SK-N-SH (cell line): ENCODE measurements around the gene AOAH. TPM values are rescaled to one million over a fixed set of nuclear protein-coding genes. Genes with fewer than 3 reads are reported as not detected.

ENCODE experiments used
- CTCF ChIA-PET: fragments of 300-600, 350-600 bp; formaldehyde crosslinking; extraction: SDS; loops from one replicate; lab custom pipeline; 2021; lab: Yijun Ruan, JAX
- POLR2A ChIA-PET: fragments of 350-600 bp; sonication (Branson Sonifier 250); formaldehyde crosslinking; extraction: SDS; loops from one replicate; lab custom pipeline; 2020; ENCODE audit warnings: antibody characterized with exemption, inconsistent platforms; lab: Yijun Ruan, JAX
- DNase-seq: peaks from one replicate; pipeline ENCODE4 v3.0.0; 2012
- H2AFZ ChIP-seq: fragments of 200-600 bp; sonication (generic); 2 replicates; pipeline ENCODE4 v1.8.1; 2016; ENCODE audit warnings: antibody characterized with exemption, mild to moderate bottlenecking, low read depth
- H3F3A ChIP-seq: fragments of 200-600 bp; sonication (generic); replicated peaks from 2 replicates; pipeline ENCODE3; 2016; ENCODE audit warnings: antibody characterized with exemption, mild to moderate bottlenecking; ENCODE audit not compliant: insufficient read depth
- H3K27ac ChIP-seq, 2 experiments: fragments of 200-500 bp in 1 of 2; fragments of 200-600 bp in 1 of 2; sonication (Bioruptor generic) in 1 of 2; sonication (generic), shearing (Covaris generic) in 1 of 2; 2 replicates each; pipeline versions ENCODE4 v1.5.1 to v1.6.1; 2014 to 2016; ENCODE audit warnings: low read depth in 2 of 2, inconsistent platforms in 1 of 2, low read length in 1 of 2, mild to moderate bottlenecking in 1 of 2, mixed read lengths in 1 of 2
- H3K27me3 ChIP-seq: fragments of 200-600 bp; sonication (generic), shearing (Covaris generic); 2 replicates; pipeline ENCODE4 v1.6.1; 2016; ENCODE audit warnings: mixed run types; ENCODE audit not compliant: insufficient read depth
- H3K36me3 ChIP-seq, 2 experiments: fragments of 200-500 bp in 1 of 2; fragments of 200-600 bp in 1 of 2; sonication (Bioruptor generic) in 1 of 2; sonication (generic) in 1 of 2; replicated peaks in 1 of 2; 2 replicates each; pipeline versions ENCODE3 to v1.5.1; 2014 to 2016; ENCODE audit warnings: low read length in 1 of 2, mild to moderate bottlenecking in 1 of 2; ENCODE audit not compliant: insufficient read depth in 2 of 2, control insufficient read depth in 1 of 2
- H3K4me1 ChIP-seq, 2 experiments: fragments of 200-500 bp in 1 of 2; fragments of 200-600 bp in 1 of 2; sonication (Bioruptor generic) in 1 of 2; sonication (generic), shearing (Covaris generic) in 1 of 2; 2 replicates each; pipeline versions ENCODE4 v1.5.1 to v1.6.1; 2014 to 2016; ENCODE audit warnings: low read depth in 1 of 2, low read length in 1 of 2, mixed run types in 1 of 2; ENCODE audit not compliant: insufficient read depth in 2 of 2, control insufficient read depth in 1 of 2
- H3K4me2 ChIP-seq: fragments of 200-600 bp; sonication (generic), shearing (Covaris generic); 2 replicates; pipeline ENCODE4 v1.6.1; 2017; ENCODE audit warnings: mixed run types
- H3K4me3 ChIP-seq, 2 experiments: fragments of 200-500 bp in 1 of 2; fragments of 200-600 bp in 1 of 2; sonication (Bioruptor generic) in 1 of 2; sonication (generic), shearing (Covaris generic) in 1 of 2; 2 replicates each; pipeline versions ENCODE4 v1.5.1 to v1.8.1; 2014 to 2016; ENCODE audit warnings: low read depth in 2 of 2, inconsistent platforms in 1 of 2, low read length in 1 of 2, mild to moderate bottlenecking in 1 of 2, mixed read lengths in 1 of 2, moderate library complexity in 1 of 2
- H3K79me2 ChIP-seq: fragments of 200-600 bp; sonication (generic); 2 replicates; pipeline ENCODE4 v1.8.1; 2017; ENCODE audit warnings: mild to moderate bottlenecking; ENCODE audit not compliant: insufficient read depth
- H3K9ac ChIP-seq: fragments of 200-600 bp; sonication (generic); 2 replicates; pipeline ENCODE4 v1.6.1; 2017; ENCODE audit warnings: mixed run types
- H3K9me2 ChIP-seq: fragments of 200-600 bp; sonication (generic); 2 replicates; pipeline ENCODE4 v1.6.1; 2017; ENCODE audit warnings: mixed run types
- H3K9me3 ChIP-seq: fragments of 200-600 bp; sonication (generic); 2 replicates; pipeline ENCODE4 v1.6.1; 2017; ENCODE audit warnings: mixed run types, mild to moderate bottlenecking, moderate library complexity
- H4K20me1 ChIP-seq: fragments of 200-600 bp; sonication (generic); 2 replicates; pipeline ENCODE4 v1.6.1; 2017; ENCODE audit warnings: mild to moderate bottlenecking, mixed run types; ENCODE audit not compliant: insufficient read depth
- ELF1 ChIP-seq: IDR thresholded peaks from 2 replicates; pipeline ENCODE4 v1.4.0; 2012
- FOXM1 ChIP-seq: IDR thresholded peaks from 2 replicates; pipeline ENCODE4 v1.4.0; 2012; ENCODE audit warnings: low read depth, mild to moderate bottlenecking
- GABPA ChIP-seq: IDR thresholded peaks from 2 replicates; pipeline ENCODE4 v1.4.0; 2012; ENCODE audit warnings: low read depth, mild to moderate bottlenecking
- GATA2 ChIP-seq: sonication (generic); formaldehyde crosslinking; IDR thresholded peaks from 2 replicates; pipeline ENCODE4 v1.5.0; 2020; ENCODE audit warnings: mild to moderate bottlenecking, missing genetic modification reagents
- JUND ChIP-seq: IDR thresholded peaks from 2 replicates; pipeline ENCODE4 v1.4.0; 2012
- MEF2A ChIP-seq: IDR thresholded peaks from 2 replicates; pipeline ENCODE4 v1.4.0; 2012; ENCODE audit warnings: low read depth, borderline replicate concordance
- NRF1 ChIP-seq: IDR thresholded peaks from 2 replicates; pipeline ENCODE4 v1.6.1; 2012; ENCODE audit warnings: low read depth, mild to moderate bottlenecking, low read length
- PBX3 ChIP-seq: IDR thresholded peaks from 2 replicates; pipeline ENCODE4; 2012
- RAD21 ChIP-seq: IDR thresholded peaks from 2 replicates; pipeline ENCODE4 v1.6.1; 2012; ENCODE audit warnings: mild to moderate bottlenecking, low read length
- RFX5 ChIP-seq: IDR thresholded peaks from 2 replicates; pipeline ENCODE4 v1.6.1; 2012; ENCODE audit warnings: mild to moderate bottlenecking, improper control_type of control experiment, low read length
- RXRA ChIP-seq: IDR thresholded peaks from 2 replicates; pipeline ENCODE4 v1.4.0; 2012; ENCODE audit warnings: low read depth, mild to moderate bottlenecking, borderline replicate concordance
- SMC3 ChIP-seq: IDR thresholded peaks from 2 replicates; pipeline ENCODE4 v1.6.1; 2012; ENCODE audit warnings: low read depth, low read length, improper control_type of control experiment
- TCF12 ChIP-seq: IDR thresholded peaks from 2 replicates; pipeline ENCODE4 v1.4.0; 2012
- YY1 ChIP-seq: IDR thresholded peaks from 2 replicates; pipeline ENCODE4 v1.4.0; 2012; ENCODE audit warnings: low read depth, mild to moderate bottlenecking
- WGBS: methylation state at CpG from one replicate; pipeline ENCODE4 v1.1.6; 2017; ENCODE audit warnings: low lambda C conversion rate; 5-methylcytosine and 5-hydroxymethylcytosine counted together
- polyA plus RNA-seq, 3 experiments: library from polyadenylated mRNA; depleted of rRNA; stranded (reverse); fragments of >200 nt; gene quantifications; 2 replicates each; pipeline ENCODE4 v1.2.3, GENCODE V29; 2012
- TF ChIP-seq, protein P1 (sequence below): IDR thresholded peaks from 2 replicates; pipeline ENCODE4 v1.4.0; 2012; ENCODE audit warnings: low read depth, borderline replicate concordance
- TF ChIP-seq, protein P2 (sequence below): fragments of 150-350 bp; IDR thresholded peaks from 2 replicates; pipeline ENCODE4 v1.6.1; 2016; ENCODE audit warnings: mild to moderate bottlenecking, low read depth, low read length
- TF ChIP-seq, protein P3 (sequence below): fragments of 150-350 bp; IDR thresholded peaks from 2 replicates; pipeline ENCODE4 v1.6.1; 2017; ENCODE audit warnings: antibody characterized with exemption, low read length, low read depth, borderline replicate concordance

The AOAH gene
- polyA plus RNA-seq, 1 of the 3 experiments (the other 2 are of a cell fraction) = not detected

DNA sequence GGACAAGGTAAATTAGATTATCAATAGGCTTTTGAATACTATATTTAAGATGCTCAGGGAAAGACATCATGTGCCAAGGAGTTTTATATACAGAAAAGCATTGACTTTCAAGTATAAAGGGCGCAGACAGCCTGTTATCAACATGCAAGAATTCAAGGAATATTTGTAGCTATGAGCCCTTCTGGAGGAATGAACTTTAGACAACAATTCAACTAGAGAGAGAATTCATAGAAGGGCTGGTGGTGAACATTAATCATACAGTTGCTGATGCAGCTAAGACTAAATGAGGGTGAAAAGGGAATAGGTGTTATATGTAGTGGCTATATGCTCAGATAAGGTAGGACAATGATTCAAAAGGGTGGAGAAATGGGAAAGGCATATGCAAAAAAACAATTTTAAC, 41.2 kb downstream of the AOAH start:
- Histone ChIP-seq H2AFZ (no peak overlapping the region), H3K9ac (no peak overlapping the region), H3K27ac (no peak overlapping the region), H3K9me3 (no peaks in the 10 kb centered on the region; the same call in 1 of the 2 replicates), H3K36me3 (no peaks in the 10 kb centered on the region), H4K20me1 (no peaks in the 10 kb centered on the region), H3K4me1 (no peaks in the 10 kb centered on the region; a peak in 1 of 4 replicates), H3F3A (no peaks in the 10 kb centered on the region), H3K9me2 (no peaks in the 10 kb centered on the region), H3K27me3 (no peaks in the 10 kb centered on the region), H3K79me2 (no peaks in the 10 kb centered on the region), H3K4me2 (no peak overlapping the region), H3K4me3 (no peak overlapping the region)
- 64% methylated on average over 1 of the region's 1 CpG for whole genome bisulfite sequencing
- CTCF ChIA-PET = interaction anchor here (0.9 to 6.0 kb wide), 5 partner anchors 11 to 518 kb away, joined by 3 to 50 read pairs (median 8); no protein-coding TSS in a partner anchor
- TF ChIP-seq RXRA (no peak), YY1 (no peak), FOXM1 (no peak), ELF1 (no peak), NRF1 (no peak), SMC3 (no peak), GATA2 (CRISPR knock-in tag) (no peak), TCF12 (no peak), RAD21 (no peak), RFX5 (no peak), GABPA (no peak), PBX3 (no peak), JUND (no peak), MEF2A (no peak)
- TF ChIP-seq, protein P1, sequence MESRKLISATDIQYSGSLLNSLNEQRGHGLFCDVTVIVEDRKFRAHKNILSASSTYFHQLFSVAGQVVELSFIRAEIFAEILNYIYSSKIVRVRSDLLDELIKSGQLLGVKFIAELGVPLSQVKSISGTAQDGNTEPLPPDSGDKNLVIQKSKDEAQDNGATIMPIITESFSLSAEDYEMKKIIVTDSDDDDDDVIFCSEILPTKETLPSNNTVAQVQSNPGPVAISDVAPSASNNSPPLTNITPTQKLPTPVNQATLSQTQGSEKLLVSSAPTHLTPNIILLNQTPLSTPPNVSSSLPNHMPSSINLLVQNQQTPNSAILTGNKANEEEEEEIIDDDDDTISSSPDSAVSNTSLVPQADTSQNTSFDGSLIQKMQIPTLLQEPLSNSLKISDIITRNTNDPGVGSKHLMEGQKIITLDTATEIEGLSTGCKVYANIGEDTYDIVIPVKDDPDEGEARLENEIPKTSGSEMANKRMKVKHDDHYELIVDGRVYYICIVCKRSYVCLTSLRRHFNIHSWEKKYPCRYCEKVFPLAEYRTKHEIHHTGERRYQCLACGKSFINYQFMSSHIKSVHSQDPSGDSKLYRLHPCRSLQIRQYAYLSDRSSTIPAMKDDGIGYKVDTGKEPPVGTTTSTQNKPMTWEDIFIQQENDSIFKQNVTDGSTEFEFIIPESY = no peak
- TF ChIP-seq, protein P2, sequence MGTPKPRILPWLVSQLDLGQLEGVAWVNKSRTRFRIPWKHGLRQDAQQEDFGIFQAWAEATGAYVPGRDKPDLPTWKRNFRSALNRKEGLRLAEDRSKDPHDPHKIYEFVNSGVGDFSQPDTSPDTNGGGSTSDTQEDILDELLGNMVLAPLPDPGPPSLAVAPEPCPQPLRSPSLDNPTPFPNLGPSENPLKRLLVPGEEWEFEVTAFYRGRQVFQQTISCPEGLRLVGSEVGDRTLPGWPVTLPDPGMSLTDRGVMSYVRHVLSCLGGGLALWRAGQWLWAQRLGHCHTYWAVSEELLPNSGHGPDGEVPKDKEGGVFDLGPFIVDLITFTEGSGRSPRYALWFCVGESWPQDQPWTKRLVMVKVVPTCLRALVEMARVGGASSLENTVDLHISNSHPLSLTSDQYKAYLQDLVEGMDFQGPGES = no peak
- TF ChIP-seq, protein P3, sequence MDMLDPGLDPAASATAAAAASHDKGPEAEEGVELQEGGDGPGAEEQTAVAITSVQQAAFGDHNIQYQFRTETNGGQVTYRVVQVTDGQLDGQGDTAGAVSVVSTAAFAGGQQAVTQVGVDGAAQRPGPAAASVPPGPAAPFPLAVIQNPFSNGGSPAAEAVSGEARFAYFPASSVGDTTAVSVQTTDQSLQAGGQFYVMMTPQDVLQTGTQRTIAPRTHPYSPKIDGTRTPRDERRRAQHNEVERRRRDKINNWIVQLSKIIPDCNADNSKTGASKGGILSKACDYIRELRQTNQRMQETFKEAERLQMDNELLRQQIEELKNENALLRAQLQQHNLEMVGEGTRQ = no peak
- no peak for DNase-seq
- POLR2A ChIA-PET = no interaction called here
